ENCODE measurements around the gene TNFSF18. TPM values are rescaled to one million over a fixed set of nuclear protein-coding genes. Genes with fewer than 3 reads are reported as not detected.

TNFSF18 gene
- total and polyA plus RNA-seq, 2 donors from 2014 or later: not detected

GRCh38 chr1:173064011-173064410 is 13.3 kb upstream of the TNFSF18 start:
- TF ChIP-seq, protein P1, sequence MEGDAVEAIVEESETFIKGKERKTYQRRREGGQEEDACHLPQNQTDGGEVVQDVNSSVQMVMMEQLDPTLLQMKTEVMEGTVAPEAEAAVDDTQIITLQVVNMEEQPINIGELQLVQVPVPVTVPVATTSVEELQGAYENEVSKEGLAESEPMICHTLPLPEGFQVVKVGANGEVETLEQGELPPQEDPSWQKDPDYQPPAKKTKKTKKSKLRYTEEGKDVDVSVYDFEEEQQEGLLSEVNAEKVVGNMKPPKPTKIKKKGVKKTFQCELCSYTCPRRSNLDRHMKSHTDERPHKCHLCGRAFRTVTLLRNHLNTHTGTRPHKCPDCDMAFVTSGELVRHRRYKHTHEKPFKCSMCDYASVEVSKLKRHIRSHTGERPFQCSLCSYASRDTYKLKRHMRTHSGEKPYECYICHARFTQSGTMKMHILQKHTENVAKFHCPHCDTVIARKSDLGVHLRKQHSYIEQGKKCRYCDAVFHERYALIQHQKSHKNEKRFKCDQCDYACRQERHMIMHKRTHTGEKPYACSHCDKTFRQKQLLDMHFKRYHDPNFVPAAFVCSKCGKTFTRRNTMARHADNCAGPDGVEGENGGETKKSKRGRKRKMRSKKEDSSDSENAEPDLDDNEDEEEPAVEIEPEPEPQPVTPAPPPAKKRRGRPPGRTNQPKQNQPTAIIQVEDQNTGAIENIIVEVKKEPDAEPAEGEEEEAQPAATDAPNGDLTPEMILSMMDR (IDR thresholded peaks at IDR 0.05; ENCODE audit: borderline replicate concordance, extremely low read depth, insufficient read depth): no peak

DNA sequence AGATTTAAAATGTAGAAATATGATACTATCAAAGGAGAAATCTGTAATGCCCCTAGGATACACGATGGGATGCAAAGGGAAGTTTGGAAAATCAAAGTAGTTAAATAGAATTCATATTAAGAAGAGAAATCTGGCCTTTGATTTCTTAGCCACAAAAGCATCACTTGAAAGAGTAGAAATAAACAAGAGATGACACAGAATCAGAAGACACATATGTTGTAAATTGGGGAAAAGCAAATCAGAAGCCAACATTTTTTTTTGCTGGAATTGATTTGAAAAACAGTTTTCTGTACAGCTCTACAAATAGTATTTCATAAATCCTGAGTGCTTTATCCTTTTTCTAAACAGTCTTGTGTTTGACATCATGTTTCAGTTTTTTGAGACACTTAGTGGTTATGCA is 12.4 kb upstream of the TNFSF18 start:
- no peaks in the 10 kb centered on the region for H3K27me3 ChIP-seq (ENCODE audit: control insufficient read depth, insufficient read depth, low read length)
- FAIRE-seq (no peak), DNase-seq (no peak)
- H3K27ac ChIP-seq (ENCODE audit: low read depth in 2 of 2, low read length in 2 of 2): no peak overlapping the region
- no peaks in the 10 kb centered on the region for H3K36me3 ChIP-seq (ENCODE audit: control insufficient read depth in 2 of 3, insufficient read depth in 3 of 3, low read length in 3 of 3)
- intact Hi-C loops (cut with DNase I): no loop called here
- TF ChIP-seq, protein P1 (IDR thresholded peaks at IDR 0.05; ENCODE audit: borderline replicate concordance, extremely low read depth, insufficient read depth): no peak
- no peaks in the 10 kb centered on the region for H3K4me1 ChIP-seq (ENCODE audit: control insufficient read depth in 2 of 3, insufficient read depth in 2 of 3, low read depth in 1 of 3, low read length in 3 of 3)
- no peak overlapping the region for H3K4me3 ChIP-seq (ENCODE audit: low read length in 3 of 3)
- no peaks in the 10 kb centered on the region for H3K9me3 ChIP-seq (ENCODE audit: control insufficient read depth in 2 of 3, insufficient read depth in 1 of 3, low read length in 3 of 3)
- H3K9ac ChIP-seq (ENCODE audit: low read length in 3 of 3): no peak overlapping the region

More at GRCh38 chr1:173064011-173064410, 13.3 kb upstream of the TNFSF18 start:
- Histone ChIP-seq H3K4me3 (ENCODE audit: low read length in 3 of 3) (no peak overlapping the region), H3K4me1 (ENCODE audit: control insufficient read depth in 2 of 3, insufficient read depth in 2 of 3, low read depth in 1 of 3, low read length in 3 of 3) (no peaks in the 10 kb centered on the region), H3K9ac (ENCODE audit: low read length in 3 of 3) (no peak overlapping the region), H3K36me3 (ENCODE audit: control insufficient read depth in 2 of 3, insufficient read depth in 3 of 3, low read length in 3 of 3) (no peaks in the 10 kb centered on the region), H3K9me3 (ENCODE audit: control insufficient read depth in 2 of 3, insufficient read depth in 1 of 3, low read length in 3 of 3) (no peaks in the 10 kb centered on the region), H3K27me3 (ENCODE audit: control insufficient read depth, insufficient read depth, low read length) (no peaks in the 10 kb centered on the region), H3K27ac (ENCODE audit: low read depth in 2 of 2, low read length in 2 of 2) (no peak overlapping the region)
- intact Hi-C loops (cut with DNase I): no loop called here
- DNase-seq (no peak), FAIRE-seq (no peak)

DNA sequence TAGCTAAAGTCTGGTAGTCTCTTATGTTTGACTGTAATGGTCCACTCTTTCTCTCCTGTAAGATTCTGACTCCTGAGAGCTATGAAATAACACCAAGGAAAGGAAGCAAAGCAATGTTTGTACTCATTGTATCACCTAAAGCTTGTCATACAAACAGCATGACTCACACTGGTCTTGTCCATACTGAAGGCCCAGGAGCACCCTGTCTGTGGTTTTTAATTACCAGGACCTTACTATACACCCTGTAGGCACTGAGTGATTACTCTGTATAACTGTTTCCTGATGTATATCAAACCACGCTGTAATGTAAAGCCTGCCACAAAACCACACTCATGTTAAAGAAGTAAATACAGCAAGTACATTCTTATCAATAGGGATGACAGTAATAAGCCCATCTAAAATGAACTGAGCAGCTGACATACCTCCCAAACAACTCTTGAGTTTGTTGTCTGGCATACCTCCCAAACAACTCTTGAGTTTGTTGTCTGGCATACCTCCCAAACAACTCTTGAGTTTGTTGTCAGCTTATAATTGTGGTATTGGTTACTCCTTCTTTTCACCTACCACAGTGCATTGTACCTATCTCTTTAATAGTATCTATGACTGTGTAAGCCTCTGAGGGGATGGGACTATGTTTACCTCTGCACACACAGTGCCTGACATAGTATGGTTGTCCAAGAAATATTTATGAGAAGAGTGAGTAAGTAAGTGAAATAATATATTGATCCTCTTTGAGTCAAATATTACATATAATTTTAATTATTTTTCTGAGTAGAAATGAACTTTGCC is 11.6 kb upstream of the TNFSF18 start:
- DNase-seq (no peak), FAIRE-seq (no peak)

More for the DNA sequence above, 11.6 kb upstream of the TNFSF18 start:
- TF ChIP-seq, protein P1 (IDR thresholded peaks at IDR 0.05; ENCODE audit: borderline replicate concordance, extremely low read depth, insufficient read depth): no peak
- Histone ChIP-seq H3K9me3 (ENCODE audit: control insufficient read depth in 2 of 3, insufficient read depth in 1 of 3, low read length in 3 of 3) (no peaks in the 10 kb centered on the region), H3K36me3 (ENCODE audit: control insufficient read depth in 2 of 3, insufficient read depth in 3 of 3, low read length in 3 of 3) (no peaks in the 10 kb centered on the region), H3K4me1 (ENCODE audit: control insufficient read depth in 2 of 3, insufficient read depth in 2 of 3, low read depth in 1 of 3, low read length in 3 of 3) (no peaks in the 10 kb centered on the region), H3K27ac (ENCODE audit: low read depth in 2 of 2, low read length in 2 of 2) (no peak overlapping the region), H3K27me3 (ENCODE audit: control insufficient read depth, insufficient read depth, low read length) (no peaks in the 10 kb centered on the region), H3K9ac (ENCODE audit: low read length in 3 of 3) (no peak overlapping the region), H3K4me3 (ENCODE audit: low read length in 3 of 3) (no peak overlapping the region)
- intact Hi-C loops (cut with DNase I): no loop called here
